GM19035 (cell line): ENCODE data around the gene LRRC14B.

Experiments
- ATAC-seq: cut with Tn5 transposase; IDR thresholded peaks from one replicate; pipeline ENCODE4 v1.9.1; 2021; ENCODE audit not compliant: unreplicated experiment

Gene LRRC14B

GRCh38 chr5:173392-174290, 17.7 kb upstream of the LRRC14B start:
- ATAC-seq = no peak

- no peak for ATAC-seq
Observed at GRCh38 chr5:174291-174600, 17.0 kb upstream of the LRRC14B start.

- no peak for ATAC-seq
Observed at GRCh38 chr5:174876-175465, 16.3 kb upstream of the LRRC14B start.

GRCh38 chr5:176296-176823, 14.9 kb upstream of the LRRC14B start:
- ATAC-seq = no peak

- ATAC-seq = no peak
Observed at GRCh38 chr5:178110-178509, 13.2 kb upstream of the LRRC14B start.

- no peak for ATAC-seq
Observed at GRCh38 chr5:179401-179800, 11.9 kb upstream of the LRRC14B start.

- ATAC-seq = no peak
Observed at GRCh38 chr5:180286-180918, 10.9 kb upstream of the LRRC14B start.

- ATAC-seq = no peak
Observed at GRCh38 chr5:181160-181559, 10.1 kb upstream of the LRRC14B start.

GRCh38 chr5:181566-181965, 9.7 kb upstream of the LRRC14B start:
- no peak for ATAC-seq

GRCh38 chr5:182126-182525, 9.2 kb upstream of the LRRC14B start:
- ATAC-seq = no peak

GRCh38 chr5:184471-184870, 6.8 kb upstream of the LRRC14B start:
- ATAC-seq = no peak

- no peak for ATAC-seq
Observed at GRCh38 chr5:185095-186070, 5.9 kb upstream of the LRRC14B start.

- ATAC-seq = no peak
Observed at GRCh38 chr5:186091-187041, 4.9 kb upstream of the LRRC14B start.

- no peak for ATAC-seq
Observed at GRCh38 chr5:187042-187431, 4.3 kb upstream of the LRRC14B start.

- no peak for ATAC-seq
Observed at GRCh38 chr5:187617-188451, 3.5 kb upstream of the LRRC14B start.

GRCh38 chr5:188488-189481, 2.5 kb upstream of the LRRC14B start:
- peak; percentile 89 for ATAC-seq

GRCh38 chr5:189486-189885, 1.8 kb upstream of the LRRC14B start:
- ATAC-seq = no peak

- no peak for ATAC-seq
Observed at GRCh38 chr5:189976-190365, 1.3 kb upstream of the LRRC14B start.
